Astrocyte of the spinal cord (primary cell): ENCODE results near the gene SCN2B.

ENCODE experiments used
- DNase-seq: peaks from one replicate; pipeline ENCODE4 v3.0.0; 2011; ENCODE audit warnings: low read depth, low spot score
- H3K4me3 ChIP-seq: 2 replicates; pipeline ENCODE4 v1.5.1; 2011; ENCODE audit warnings: low read depth, mild to moderate bottlenecking, low read length, moderate library complexity
- in situ Hi-C: cut with HindIII; loops from 2 replicates; pipeline ENCODE4 v1.10.0; 2017; ENCODE audit warnings: low sequenced_read_pairs
- TF ChIP-seq, protein P1 (sequence below): IDR thresholded peaks from 2 replicates; pipeline ENCODE4 v1.5.1; 2012; ENCODE audit warnings: low read depth, mild to moderate bottlenecking, low read length, inconsistent platforms

The SCN2B gene

DNA sequence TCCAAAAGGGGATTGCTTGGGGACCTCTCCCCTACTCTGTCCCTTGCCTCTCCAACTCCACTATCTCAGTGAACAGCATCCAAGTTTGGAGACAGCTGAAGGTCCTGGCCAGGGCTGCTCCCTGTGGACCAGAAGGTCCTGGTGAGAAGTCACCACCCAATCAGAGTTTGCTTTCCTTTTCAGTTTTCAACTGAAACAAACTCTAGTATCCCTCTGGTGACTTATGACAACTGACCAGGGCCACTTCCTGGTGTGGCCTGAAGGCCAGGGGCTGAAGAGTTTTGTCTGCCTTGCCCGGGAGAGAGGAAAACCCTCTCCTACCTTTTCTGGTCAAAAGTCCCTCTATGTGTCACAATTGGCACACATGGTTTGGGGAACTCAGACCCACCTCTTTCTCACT, 43.3 kb upstream of the SCN2B start:
- in situ Hi-C loops, result no loop called here
- no peak overlapping the region for H3K4me3 ChIP-seq
- DNase-seq, result no peak
- TF ChIP-seq, protein P1, sequence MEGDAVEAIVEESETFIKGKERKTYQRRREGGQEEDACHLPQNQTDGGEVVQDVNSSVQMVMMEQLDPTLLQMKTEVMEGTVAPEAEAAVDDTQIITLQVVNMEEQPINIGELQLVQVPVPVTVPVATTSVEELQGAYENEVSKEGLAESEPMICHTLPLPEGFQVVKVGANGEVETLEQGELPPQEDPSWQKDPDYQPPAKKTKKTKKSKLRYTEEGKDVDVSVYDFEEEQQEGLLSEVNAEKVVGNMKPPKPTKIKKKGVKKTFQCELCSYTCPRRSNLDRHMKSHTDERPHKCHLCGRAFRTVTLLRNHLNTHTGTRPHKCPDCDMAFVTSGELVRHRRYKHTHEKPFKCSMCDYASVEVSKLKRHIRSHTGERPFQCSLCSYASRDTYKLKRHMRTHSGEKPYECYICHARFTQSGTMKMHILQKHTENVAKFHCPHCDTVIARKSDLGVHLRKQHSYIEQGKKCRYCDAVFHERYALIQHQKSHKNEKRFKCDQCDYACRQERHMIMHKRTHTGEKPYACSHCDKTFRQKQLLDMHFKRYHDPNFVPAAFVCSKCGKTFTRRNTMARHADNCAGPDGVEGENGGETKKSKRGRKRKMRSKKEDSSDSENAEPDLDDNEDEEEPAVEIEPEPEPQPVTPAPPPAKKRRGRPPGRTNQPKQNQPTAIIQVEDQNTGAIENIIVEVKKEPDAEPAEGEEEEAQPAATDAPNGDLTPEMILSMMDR, result no peak

DNA sequence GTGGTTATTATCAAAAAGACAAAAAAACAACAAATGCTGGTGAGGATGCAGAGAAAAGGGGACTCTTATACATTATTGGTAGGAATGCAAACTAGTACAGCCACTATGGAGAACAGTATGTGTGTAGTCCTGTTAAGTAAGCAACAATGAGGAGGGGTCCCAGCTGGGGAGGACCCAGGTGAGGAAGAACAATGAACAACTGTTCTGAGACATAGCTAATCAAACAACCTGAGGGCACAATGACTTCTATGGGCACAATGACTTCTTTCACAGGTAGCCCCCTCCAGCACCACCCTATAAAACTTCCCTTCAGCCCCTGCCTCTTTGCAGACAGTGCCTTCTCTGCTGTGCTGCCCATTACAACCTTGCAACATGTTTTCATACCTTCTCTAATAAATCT, 42.8 kb upstream of the SCN2B start:
- no peak overlapping the region for H3K4me3 ChIP-seq
- TF ChIP-seq, protein P1, result no peak
- in situ Hi-C loops, result no loop called here

DNA sequence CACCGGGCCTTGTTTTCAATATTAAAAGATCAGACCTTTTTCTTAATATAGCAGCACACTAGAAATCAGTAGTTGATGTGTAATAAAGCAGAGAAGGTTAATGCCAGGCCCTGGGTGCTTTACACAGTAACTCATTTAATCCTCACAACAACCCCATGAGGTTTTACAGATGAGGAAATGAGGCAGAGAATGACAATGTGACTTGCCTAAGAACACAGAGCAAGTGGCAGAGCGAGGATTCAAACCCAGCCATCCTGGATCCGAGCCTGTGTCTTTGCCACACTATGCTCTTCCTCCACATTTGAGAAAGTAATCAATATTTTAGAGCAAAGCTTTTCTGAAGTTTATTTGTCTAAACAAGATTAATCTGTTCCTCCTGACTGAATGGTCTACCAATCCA, 41.1 kb upstream of the SCN2B start:
- DNase-seq, result no peak
- in situ Hi-C loops, result no loop called here
- TF ChIP-seq, protein P1, result no peak
- no peak overlapping the region for H3K4me3 ChIP-seq

More for the DNA sequence above, 42.8 kb upstream of the SCN2B start:
- DNase-seq, result no peak

DNA sequence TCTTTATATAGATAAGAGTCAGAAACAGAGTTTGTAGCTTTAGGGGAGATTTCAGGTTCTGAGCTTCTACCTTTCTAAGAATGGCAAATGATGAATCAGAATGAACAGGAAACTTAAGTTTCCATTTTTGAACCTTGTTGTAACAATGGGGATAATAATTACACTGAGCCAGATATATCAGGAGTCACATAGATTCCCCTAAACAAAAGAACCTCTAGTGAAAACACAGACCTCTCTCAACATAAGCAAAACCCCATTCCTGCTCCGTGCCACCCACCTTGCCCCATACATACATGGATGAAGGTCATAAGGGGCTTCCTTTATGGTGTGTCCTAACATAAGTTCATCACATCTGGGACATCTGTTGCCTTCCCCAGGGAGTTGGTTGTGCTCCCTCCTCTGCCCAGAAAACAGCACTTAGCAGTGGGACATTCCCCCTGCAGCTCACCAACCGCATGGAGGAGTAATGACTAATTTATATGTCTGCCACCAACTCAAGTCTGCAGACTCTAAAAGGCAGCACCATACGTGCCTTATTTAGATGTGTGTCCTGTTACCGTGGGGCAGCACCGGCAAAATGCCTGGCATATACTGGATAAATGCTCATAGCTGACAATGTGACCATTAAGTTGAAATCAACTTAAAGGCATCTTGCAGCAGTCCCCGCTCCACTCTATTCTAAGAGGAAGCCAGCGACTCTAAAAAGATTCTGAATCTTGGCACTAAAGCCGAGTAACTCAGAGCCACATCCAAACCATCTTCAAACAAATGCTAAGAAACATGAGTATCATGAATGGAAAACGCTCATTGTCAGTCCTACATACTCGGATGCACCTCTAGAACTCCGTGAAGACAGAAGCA, 40.4 kb upstream of the SCN2B start:
- no peak overlapping the region for H3K4me3 ChIP-seq
- no peak for DNase-seq
- in situ Hi-C loops, result no loop called here
- TF ChIP-seq, protein P1, result no peak

DNA sequence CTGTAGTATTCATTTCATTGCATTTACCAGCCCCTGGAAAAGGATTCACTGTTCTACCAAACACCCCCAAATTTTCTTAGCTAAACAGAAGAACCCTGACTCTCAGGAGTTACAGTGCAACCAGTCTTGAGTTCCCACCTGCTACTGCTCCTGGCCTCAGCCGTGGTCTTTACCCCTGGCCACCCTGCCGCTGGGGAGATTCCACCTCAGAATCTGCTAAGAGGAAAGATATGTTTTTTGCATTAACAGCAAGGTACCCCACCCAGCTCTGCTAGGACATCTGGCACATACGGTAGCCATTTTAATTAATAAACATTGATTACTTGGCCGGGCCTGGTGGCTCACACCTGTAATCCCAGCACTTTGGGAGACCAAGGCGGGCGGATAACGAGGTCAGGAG, 39.3 kb upstream of the SCN2B start:
- DNase-seq, result no peak
- H3K4me3 ChIP-seq, result no peak overlapping the region
- TF ChIP-seq, protein P1, result no peak
- in situ Hi-C loops, result no loop called here

DNA sequence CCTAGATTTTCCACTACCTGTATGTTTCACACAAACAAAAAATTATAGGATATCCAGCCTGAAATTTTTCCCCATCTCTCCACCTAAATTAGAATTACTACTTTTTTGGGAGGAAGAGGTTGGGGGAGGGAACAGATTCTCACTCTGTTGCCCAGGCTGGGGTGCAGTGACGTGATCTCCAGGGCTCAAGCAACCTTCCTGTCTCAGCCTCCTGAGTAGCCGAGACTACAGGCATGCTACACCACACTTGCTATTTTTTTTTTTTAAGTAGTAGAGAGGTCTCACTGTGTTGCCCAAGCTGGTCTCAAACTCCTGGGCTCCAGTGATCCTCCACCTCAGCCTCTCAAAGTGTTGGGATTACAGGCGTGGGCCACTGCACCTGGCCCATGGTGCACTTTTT, 38.8 kb upstream of the SCN2B start:
- no peak for DNase-seq
- no peak overlapping the region for H3K4me3 ChIP-seq
- in situ Hi-C loops, result no loop called here
- TF ChIP-seq, protein P1, result no peak
